ENCODE data around the gene CDH5.

- no peak for TF ChIP-seq TAF1 (IDR thresholded peaks at IDR 0.05; ENCODE audit: borderline replicate concordance, low read depth, low read length)
- TF ChIP-seq POLR2AphosphoS5 (IDR thresholded peaks at IDR 0.05; ENCODE audit: low read depth, low read length) = no peak
- TF ChIP-seq POLR2A (IDR thresholded peaks at IDR 0.05; ENCODE audit: low read depth, low read length) = no peak
These were observed 72.0 kb downstream of the CDH5 start for GRCh38 chr16:66438536-66438935.
